ENCODE data around the gene KCNIP1. TPM values are rescaled to one million over a fixed set of nuclear protein-coding genes. Genes with fewer than 3 reads are reported as not detected.

The KCNIP1 gene
- total and polyA plus RNA-seq, 2 of the 13 experiments (the other 11 are each of a cell fraction or from before 2014, with no cell fraction given), result not detected

DNA sequence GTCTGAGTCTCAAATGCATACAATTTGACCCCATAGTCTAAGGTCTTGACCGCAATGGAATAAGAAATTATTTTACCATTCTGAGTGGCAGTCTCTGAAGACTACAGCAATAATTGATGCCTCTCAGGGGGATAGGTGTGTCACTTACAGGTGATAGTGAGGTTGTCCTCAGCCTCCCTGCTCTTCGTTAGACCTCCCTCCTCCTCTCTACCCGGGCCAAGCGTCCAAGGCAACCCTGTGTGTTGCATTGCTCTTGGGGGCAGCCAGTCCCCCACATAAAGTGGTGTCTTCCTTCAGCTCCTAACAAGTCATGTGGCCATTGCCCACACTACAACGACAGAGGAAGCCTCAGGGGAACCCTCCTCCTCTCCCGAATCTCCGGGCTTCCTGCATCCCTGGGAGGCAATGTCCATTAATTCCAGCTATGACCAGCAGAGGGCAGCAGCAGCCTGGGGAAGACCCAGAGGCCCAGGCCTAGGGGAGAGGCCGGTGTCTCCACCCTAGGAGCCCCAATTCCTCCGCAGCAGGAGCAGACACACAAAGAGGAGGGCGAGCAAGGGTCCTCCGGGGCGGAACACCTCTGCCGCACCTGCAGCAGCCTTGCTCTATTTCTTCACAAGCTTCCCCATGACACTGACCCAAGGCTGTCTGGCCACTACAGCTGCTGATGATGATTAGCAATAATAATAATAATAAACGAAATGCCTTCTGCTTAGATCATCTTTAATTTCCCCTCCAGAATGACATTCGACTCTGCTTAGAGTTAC lies 134.8 kb downstream of the KCNIP1 start:
- in situ Hi-C loops (cut with HindIII; ENCODE audit: extremely low pct_ligation_motif_present, low pct_unique_long_range_greater_than_20kb), result no loop called here
- Histone ChIP-seq H3K79me2 (ENCODE audit: insufficient read depth, low read length) (no peaks in the 10 kb centered on the region), H3K9me3 (ENCODE audit: low read length) (no peaks in the 10 kb centered on the region), H3K27ac (ENCODE audit: extremely low read length, insufficient read depth, low read length) (no peak overlapping the region), H3K4me3 (replicated peaks in 1 of 3; ENCODE audit: insufficient read depth in 1 of 3, low read depth in 2 of 3, low read length in 3 of 3) (no peak overlapping the region), H3K4me1 (ENCODE audit: insufficient read depth, low read length) (peaks cover 7% of the 10 kb centered on the region; the same call in 1 of the 2 replicates), H3K9ac (ENCODE audit: insufficient read depth, low read depth, low read length) (no peak overlapping the region), H3K27me3 (ENCODE audit: control insufficient read depth in 1 of 2, insufficient read depth in 2 of 2, low read length in 2 of 2) (peaks cover 2 to 24% of the 10 kb centered on the region in 2 experiments; a peak in 2 of 5 replicates), H3K36me3 (replicated peaks in 1 of 2; ENCODE audit: control insufficient read depth in 1 of 2, insufficient read depth in 2 of 2, low read length in 2 of 2) (no peaks in the 10 kb centered on the region), H2AFZ (ENCODE audit: low read length) (no peak overlapping the region), H3K4me2 (ENCODE audit: low read depth, low read length) (no peak overlapping the region), H4K20me1 (ENCODE audit: insufficient read depth, low read length) (no peaks in the 10 kb centered on the region)
- DNase-seq (ENCODE audit: low spot score) (peak; percentile 15), ATAC-seq (peak; percentile 91), FAIRE-seq (peak; percentile 12)
- WGBS (ENCODE audit: low lambda C conversion rate), result 33% methylated on average over 12 of the region's 15 CpGs
- ChIA-PET POLR2A (no interaction called here), CTCF (ENCODE audit: low intra/inter-chr PET ratio, low total read pairs) (interaction anchor here (2.0 kb wide), 1 partner anchor 153 kb away, joined by 10 read pairs; no protein-coding TSS in a partner anchor)
- intact Hi-C loops (cut with micrococcal nuclease; ENCODE audit: unreplicated experiment), result loop anchor here (1.0 to 10.0 kb wide), 2 partner anchors 106 to 153 kb away; no protein-coding TSS in a partner anchor
- TF ChIP-seq, protein P1, sequence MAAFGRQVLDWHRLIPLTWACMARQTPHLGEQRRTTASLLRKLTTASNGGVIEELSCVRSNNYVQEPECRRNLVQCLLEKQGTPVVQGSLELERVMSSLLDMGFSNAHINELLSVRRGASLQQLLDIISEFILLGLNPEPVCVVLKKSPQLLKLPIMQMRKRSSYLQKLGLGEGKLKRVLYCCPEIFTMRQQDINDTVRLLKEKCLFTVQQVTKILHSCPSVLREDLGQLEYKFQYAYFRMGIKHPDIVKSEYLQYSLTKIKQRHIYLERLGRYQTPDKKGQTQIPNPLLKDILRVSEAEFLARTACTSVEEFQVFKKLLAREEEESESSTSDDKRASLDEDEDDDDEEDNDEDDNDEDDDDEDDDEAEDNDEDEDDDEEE (CRISPR knock-in tag; IDR thresholded peaks at IDR 0.05), result no peak
- TF ChIP-seq STAG1 (CRISPR knock-in tag; IDR thresholded peaks at IDR 0.05) (peak; percentile 46), CTCF (CRISPR knock-in tag; IDR thresholded peaks at IDR 0.05) (peak; percentile 84), SALL1 (CRISPR knock-in tag; IDR thresholded peaks at IDR 0.05) (no peak)
- BruUV-seq (replicated peaks), result no TSS peak

Measured in HepG2 (cell line).